Inferior parietal cortex (tissue), 1 donor: ENCODE results near the gene RHOXF2B.
"Not testable (repeated sequence)": the region's sequence is repeated elsewhere in the genome, so short reads cannot be mapped to it uniquely, and the experiment has no call there.

ENCODE experiments used
- DNase-seq: peaks from one replicate; pipeline ENCODE4 v3.0.0-alpha.2; 2016; ENCODE audit errors: extremely low spot score

RHOXF2B gene

GRCh38 chrX:120077590-120077989 is at the start of gene RHOXF2B:
Gene RHOXF2B (minus strand): TSS chrX:120077690. CDS start chrX:120077552, 138 bp downstream.
- not testable (repeated sequence) for DNase-seq

GRCh38 chrX:120125444-120125843 is 48.0 kb upstream of the RHOXF2B start:
- no peak for DNase-seq

GRCh38 chrX:120120223-120120622 is 42.7 kb upstream of the RHOXF2B start:
- DNase-seq = no peak

- no peak for DNase-seq
Measured at GRCh38 chrX:120115438-120115963, 38.0 kb upstream of the RHOXF2B start, which contains the start of gene RHOXF1. Gene RHOXF1 (minus strand): TSS chrX:120115913. CDS start chrX:120115862, 51 bp downstream.

- DNase-seq = no peak
Measured at GRCh38 chrX:120111611-120112010, 34.1 kb upstream of the RHOXF2B start.

- DNase-seq = no peak
Measured at GRCh38 chrX:120109378-120109777, 31.9 kb upstream of the RHOXF2B start.

GRCh38 chrX:120104707-120105106 is 27.2 kb upstream of the RHOXF2B start:
- not testable (repeated sequence) for DNase-seq

- not testable (repeated sequence) for DNase-seq
Measured at GRCh38 chrX:120101057-120101456, 23.6 kb upstream of the RHOXF2B start.

GRCh38 chrX:120090208-120090607 is 12.7 kb upstream of the RHOXF2B start:
- no peak for DNase-seq

GRCh38 chrX:120087289-120088017 is 10.0 kb upstream of the RHOXF2B start:
- DNase-seq = no peak

GRCh38 chrX:120085553-120086185 is 8.2 kb upstream of the RHOXF2B start:
- not testable (repeated sequence) for DNase-seq

- DNase-seq = not testable (repeated sequence)
Measured at GRCh38 chrX:120066169-120066568, 11.3 kb downstream of the RHOXF2B start.

- not testable (repeated sequence) for DNase-seq
Measured at GRCh38 chrX:120042712-120043111, 34.8 kb downstream of the RHOXF2B start.

GRCh38 chrX:120042247-120042646 is 35.2 kb downstream of the RHOXF2B start:
- DNase-seq = not testable (repeated sequence)

GRCh38 chrX:120040176-120040575 is 37.3 kb downstream of the RHOXF2B start:
- not testable (repeated sequence) for DNase-seq

- not testable (repeated sequence) for DNase-seq
Measured at GRCh38 chrX:120039087-120039733, 38.3 kb downstream of the RHOXF2B start.

GRCh38 chrX:120036704-120037103 is 40.8 kb downstream of the RHOXF2B start:
- DNase-seq = no peak

GRCh38 chrX:120035522-120036309 is 41.8 kb downstream of the RHOXF2B start:
- DNase-seq = not testable (repeated sequence)

- no peak for DNase-seq
Measured at GRCh38 chrX:120029354-120029753, 48.1 kb downstream of the RHOXF2B start.

- no peak for DNase-seq
Measured at GRCh38 chrX:120023259-120023658, 54.2 kb downstream of the RHOXF2B start.

- DNase-seq = no peak
Measured at GRCh38 chrX:120022763-120023162, 54.7 kb downstream of the RHOXF2B start.
